OCI-LY7 (cell line): Measurements from ENCODE around the gene KIF13A.

Experiments used
- EZH2phosphoT487 ChIP-seq: fragments of 200-600 bp; sonication (generic); IDR thresholded peaks from 2 replicates; pipeline ENCODE4 v1.6.1; 2018; ENCODE audit warnings: low read depth, borderline replicate concordance, mild to moderate bottlenecking, mixed run types, antibody characterized with exemption, low read length, moderate library complexity, mixed read lengths
- TF ChIP-seq, protein P1 (sequence below): fragments of 200-600 bp; sonication (generic); conservative IDR thresholded peaks from 2 replicates; pipeline ENCODE4 v1.5.1; 2014; ENCODE audit warnings: mild to moderate bottlenecking, antibody characterized with exemption, low read length, moderate library complexity, mixed read lengths

DNA sequence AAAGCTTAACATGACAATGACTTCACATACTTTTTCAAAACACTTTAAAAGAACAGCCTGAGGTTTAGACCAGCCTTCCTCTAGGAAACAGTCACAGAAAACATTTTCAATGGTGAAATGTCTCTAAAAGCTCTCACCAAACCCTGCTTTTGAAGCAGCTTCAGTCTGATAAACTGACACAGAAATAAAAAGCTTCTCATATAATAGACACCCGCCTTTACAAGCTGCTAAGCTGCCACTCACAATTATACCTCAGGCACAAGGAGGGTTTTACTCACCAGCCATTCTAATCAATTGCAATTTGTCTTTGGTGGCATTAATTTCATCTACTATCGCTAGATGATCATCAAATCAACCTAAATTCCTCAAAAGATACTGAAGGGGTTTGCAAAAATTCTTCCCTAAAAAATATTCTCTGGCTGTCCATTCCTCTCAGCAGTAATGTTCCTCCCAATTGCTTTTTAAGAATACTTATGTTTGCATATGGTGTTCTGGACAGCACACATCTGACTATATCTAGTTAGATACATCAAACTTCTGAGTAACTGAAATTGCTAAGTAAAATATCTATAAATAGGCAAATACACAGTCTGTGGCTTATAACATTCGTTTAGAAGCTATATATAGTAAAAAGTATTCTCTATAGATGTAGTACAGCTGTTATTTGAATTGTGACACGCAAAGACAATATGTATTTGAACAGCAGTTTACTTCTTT, 29.4 kb downstream of the KIF13A start:
- TF ChIP-seq, protein P1, sequence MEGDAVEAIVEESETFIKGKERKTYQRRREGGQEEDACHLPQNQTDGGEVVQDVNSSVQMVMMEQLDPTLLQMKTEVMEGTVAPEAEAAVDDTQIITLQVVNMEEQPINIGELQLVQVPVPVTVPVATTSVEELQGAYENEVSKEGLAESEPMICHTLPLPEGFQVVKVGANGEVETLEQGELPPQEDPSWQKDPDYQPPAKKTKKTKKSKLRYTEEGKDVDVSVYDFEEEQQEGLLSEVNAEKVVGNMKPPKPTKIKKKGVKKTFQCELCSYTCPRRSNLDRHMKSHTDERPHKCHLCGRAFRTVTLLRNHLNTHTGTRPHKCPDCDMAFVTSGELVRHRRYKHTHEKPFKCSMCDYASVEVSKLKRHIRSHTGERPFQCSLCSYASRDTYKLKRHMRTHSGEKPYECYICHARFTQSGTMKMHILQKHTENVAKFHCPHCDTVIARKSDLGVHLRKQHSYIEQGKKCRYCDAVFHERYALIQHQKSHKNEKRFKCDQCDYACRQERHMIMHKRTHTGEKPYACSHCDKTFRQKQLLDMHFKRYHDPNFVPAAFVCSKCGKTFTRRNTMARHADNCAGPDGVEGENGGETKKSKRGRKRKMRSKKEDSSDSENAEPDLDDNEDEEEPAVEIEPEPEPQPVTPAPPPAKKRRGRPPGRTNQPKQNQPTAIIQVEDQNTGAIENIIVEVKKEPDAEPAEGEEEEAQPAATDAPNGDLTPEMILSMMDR: no peak
- TF ChIP-seq EZH2phosphoT487: no peak
